ENCODE results near the gene TACR2.

The TACR2 gene

DNA sequence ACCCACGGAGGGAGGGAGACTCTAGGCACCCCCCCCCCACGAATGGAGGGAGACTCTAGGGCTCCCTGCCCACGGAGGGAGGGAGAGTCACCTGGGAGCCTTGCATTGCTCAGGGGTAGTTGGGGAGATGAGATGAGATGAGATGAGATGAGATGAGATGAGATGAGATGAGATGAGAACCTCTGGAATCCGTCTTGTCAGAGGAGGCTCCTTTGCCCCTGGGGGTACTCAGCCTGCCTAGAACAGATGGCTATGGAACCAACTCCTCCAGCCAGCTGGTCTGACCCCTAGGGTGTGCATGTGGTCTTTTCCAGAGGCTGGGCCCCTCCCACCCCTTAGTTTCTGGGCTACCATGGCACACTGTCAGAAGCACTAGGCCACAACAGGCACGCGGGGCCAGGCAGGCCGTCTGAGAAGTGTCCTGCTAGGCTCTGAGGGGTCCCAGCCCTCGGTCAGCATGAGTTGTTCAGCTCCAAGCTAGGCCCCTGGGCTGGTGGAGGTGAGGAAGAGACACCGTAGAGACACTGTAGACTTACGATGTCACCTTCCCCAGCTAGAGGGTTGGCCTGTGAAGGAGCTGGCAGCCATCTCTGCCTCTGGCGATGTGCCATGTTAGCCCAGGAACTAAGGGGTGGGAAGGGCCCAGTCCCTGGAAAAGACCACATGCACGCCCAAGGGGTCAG, 43.3 kb upstream of the TACR2 start:
- no peak overlapping the region for H3K27ac ChIP-seq (replicated peaks; ENCODE audit: low read length)
- no peak overlapping the region for H2BK5ac ChIP-seq (ENCODE audit: low read length)
- H4K91ac ChIP-seq (ENCODE audit: low read depth, low read length, poor library complexity) = no peak overlapping the region
- no peaks in the 10 kb centered on the region for H3K9me3 ChIP-seq (replicated peaks in 1 of 2; ENCODE audit: control insufficient read depth in 2 of 2, insufficient read depth in 1 of 2, low read depth in 1 of 2, low read length in 2 of 2)
- no CpG with 5 or more reads among the region's 12 CpGs for WGBS, 2 donors (ENCODE audit: extremely low coverage in 2 of 2, insufficient read length in 2 of 2, insufficient replicate concordance in 1 of 2)
- peak overlapping the region; percentile 64 for H3K14ac ChIP-seq (ENCODE audit: low read length)
- peaks cover 0 to 9% (median 0%) of the 10 kb centered on the region in 3 experiments for H3K27me3 ChIP-seq (ENCODE audit: control insufficient read depth in 3 of 3, insufficient read depth in 3 of 3, low read depth in 1 of 3, low read length in 3 of 3)
- H3K4ac ChIP-seq (ENCODE audit: low read length) = no peak overlapping the region
- H3K4me2 ChIP-seq (ENCODE audit: insufficient read depth, low read length, poor library complexity, severe bottlenecking) = no peak overlapping the region
- H2BK120ac ChIP-seq (ENCODE audit: low read depth, low read length) = no peak overlapping the region
- no peak overlapping the region for H3K23ac ChIP-seq (ENCODE audit: low read depth, low read length, poor library complexity)
- DNase-seq (ENCODE audit: low spot score) = no peak
- peak overlapping the region; percentile 5 for H3K18ac ChIP-seq (ENCODE audit: low read length)
- H2BK12ac ChIP-seq (ENCODE audit: low read length) = no peak overlapping the region
- H2AFZ ChIP-seq (ENCODE audit: low read length) = no peak overlapping the region
- H3K9ac ChIP-seq (ENCODE audit: low read depth, low read length, poor library complexity) = no peak overlapping the region
- no peak overlapping the region for H3K4me3 ChIP-seq (ENCODE audit: low read length in 2 of 2)
- H2AK5ac ChIP-seq (ENCODE audit: low read depth, low read length) = peak overlapping the region; percentile 30
- H4K8ac ChIP-seq (ENCODE audit: low read depth, low read length) = no peak overlapping the region
- H3K36me3 ChIP-seq (replicated peaks in 1 of 2; ENCODE audit: control insufficient read depth in 2 of 2, insufficient read depth in 2 of 2, low read length in 2 of 2) = no peaks in the 10 kb centered on the region
- peaks cover 0 to 2% of the 10 kb centered on the region in 2 donors for H3K4me1 ChIP-seq (ENCODE audit: control insufficient read depth in 2 of 2, insufficient read depth in 1 of 2, low read depth in 1 of 2, low read length in 2 of 2)
- no peaks in the 10 kb centered on the region for H3K79me1 ChIP-seq (ENCODE audit: low read depth, low read length)
- H2BK15ac ChIP-seq (ENCODE audit: low read length) = no peak overlapping the region

- Histone ChIP-seq H2BK12ac (ENCODE audit: low read length) (no peak overlapping the region), H4K8ac (ENCODE audit: low read depth, low read length) (no peak overlapping the region), H3K79me1 (ENCODE audit: low read depth, low read length) (no peaks in the 10 kb centered on the region), H2BK15ac (ENCODE audit: low read length) (no peak overlapping the region), H3K18ac (ENCODE audit: low read length) (no peak overlapping the region), H3K9me3 (replicated peaks in 1 of 2; ENCODE audit: control insufficient read depth in 2 of 2, insufficient read depth in 1 of 2, low read depth in 1 of 2, low read length in 2 of 2) (no peaks in the 10 kb centered on the region), H2AFZ (ENCODE audit: low read length) (no peak overlapping the region), H2BK120ac (ENCODE audit: low read depth, low read length) (no peak overlapping the region), H3K4me1 (ENCODE audit: control insufficient read depth in 2 of 2, insufficient read depth in 1 of 2, low read depth in 1 of 2, low read length in 2 of 2) (peaks cover 0 to 2% of the 10 kb centered on the region in 2 donors), H3K14ac (ENCODE audit: low read length) (no peak overlapping the region), H3K36me3 (replicated peaks in 1 of 2; ENCODE audit: control insufficient read depth in 2 of 2, insufficient read depth in 2 of 2, low read length in 2 of 2) (no peaks in the 10 kb centered on the region), H3K4me3 (ENCODE audit: low read length in 2 of 2) (no peak overlapping the region), H4K91ac (ENCODE audit: low read depth, low read length, poor library complexity) (no peak overlapping the region), H3K27ac (replicated peaks; ENCODE audit: low read length) (no peak overlapping the region), H3K9ac (ENCODE audit: low read depth, low read length, poor library complexity) (no peak overlapping the region), H2AK5ac (ENCODE audit: low read depth, low read length) (no peak overlapping the region), H3K4ac (ENCODE audit: low read length) (no peak overlapping the region), H3K4me2 (ENCODE audit: insufficient read depth, low read length, poor library complexity, severe bottlenecking) (no peak overlapping the region), H2BK5ac (ENCODE audit: low read length) (no peak overlapping the region), H3K27me3 (ENCODE audit: control insufficient read depth in 3 of 3, insufficient read depth in 3 of 3, low read depth in 1 of 3, low read length in 3 of 3) (peaks cover 0 to 2% (median 0%) of the 10 kb centered on the region in 3 experiments), H3K23ac (ENCODE audit: low read depth, low read length, poor library complexity) (no peak overlapping the region)
- DNase-seq (ENCODE audit: low spot score) = no peak
- no CpG with 5 or more reads among the region's 8 CpGs for WGBS, 2 donors (ENCODE audit: extremely low coverage in 2 of 2, insufficient read length in 2 of 2, insufficient replicate concordance in 1 of 2)
Observed at GRCh38 chr10:69459101-69459790, 42.5 kb upstream of the TACR2 start.

- Histone ChIP-seq H4K91ac (ENCODE audit: low read depth, low read length, poor library complexity) (no peak overlapping the region), H3K18ac (ENCODE audit: low read length) (no peak overlapping the region), H2BK15ac (ENCODE audit: low read length) (no peak overlapping the region), H3K36me3 (replicated peaks in 1 of 2; ENCODE audit: control insufficient read depth in 2 of 2, insufficient read depth in 2 of 2, low read length in 2 of 2) (no peaks in the 10 kb centered on the region), H3K9ac (ENCODE audit: low read depth, low read length, poor library complexity) (no peak overlapping the region), H2BK12ac (ENCODE audit: low read length) (no peak overlapping the region), H2BK120ac (ENCODE audit: low read depth, low read length) (no peak overlapping the region), H3K4me1 (ENCODE audit: control insufficient read depth in 2 of 2, insufficient read depth in 1 of 2, low read depth in 1 of 2, low read length in 2 of 2) (peaks cover 0 to 2% of the 10 kb centered on the region in 2 donors), H2AFZ (ENCODE audit: low read length) (no peak overlapping the region), H2BK5ac (ENCODE audit: low read length) (no peak overlapping the region), H3K4me3 (ENCODE audit: low read length in 2 of 2) (no peak overlapping the region), H3K4ac (ENCODE audit: low read length) (no peak overlapping the region), H4K8ac (ENCODE audit: low read depth, low read length) (no peak overlapping the region), H3K27ac (replicated peaks; ENCODE audit: low read length) (no peak overlapping the region), H3K4me2 (ENCODE audit: insufficient read depth, low read length, poor library complexity, severe bottlenecking) (no peak overlapping the region), H3K23ac (ENCODE audit: low read depth, low read length, poor library complexity) (no peak overlapping the region), H2AK5ac (ENCODE audit: low read depth, low read length) (no peak overlapping the region), H3K27me3 (ENCODE audit: control insufficient read depth in 3 of 3, insufficient read depth in 3 of 3, low read depth in 1 of 3, low read length in 3 of 3) (peaks cover 0 to 7% (median 0%) of the 10 kb centered on the region in 3 experiments), H3K79me1 (ENCODE audit: low read depth, low read length) (no peaks in the 10 kb centered on the region), H3K14ac (ENCODE audit: low read length) (no peak overlapping the region), H3K9me3 (replicated peaks in 1 of 2; ENCODE audit: control insufficient read depth in 2 of 2, insufficient read depth in 1 of 2, low read depth in 1 of 2, low read length in 2 of 2) (no peaks in the 10 kb centered on the region)
- no peak for DNase-seq (ENCODE audit: low spot score)
- WGBS, 2 donors (ENCODE audit: extremely low coverage in 2 of 2, insufficient read length in 2 of 2, insufficient replicate concordance in 1 of 2) = no CpG with 5 or more reads among the region's 10 CpGs
Observed at GRCh38 chr10:69458430-69459100, 41.8 kb upstream of the TACR2 start.

GRCh38 chr10:69457771-69458237, 41.1 kb upstream of the TACR2 start:
- peaks cover 0 to 2% of the 10 kb centered on the region in 2 donors for H3K4me1 ChIP-seq (ENCODE audit: control insufficient read depth in 2 of 2, insufficient read depth in 1 of 2, low read depth in 1 of 2, low read length in 2 of 2)
- no peaks in the 10 kb centered on the region for H3K79me1 ChIP-seq (ENCODE audit: low read depth, low read length)
- no CpG with 5 or more reads among the region's 5 CpGs for WGBS, 2 donors (ENCODE audit: extremely low coverage in 2 of 2, insufficient read length in 2 of 2, insufficient replicate concordance in 1 of 2)

More at GRCh38 chr10:69457771-69458237, 41.1 kb upstream of the TACR2 start:
- Histone ChIP-seq H3K4ac (ENCODE audit: low read length) (no peak overlapping the region), H3K9me3 (replicated peaks in 1 of 2; ENCODE audit: control insufficient read depth in 2 of 2, insufficient read depth in 1 of 2, low read depth in 1 of 2, low read length in 2 of 2) (no peaks in the 10 kb centered on the region), H2BK120ac (ENCODE audit: low read depth, low read length) (no peak overlapping the region), H2AK5ac (ENCODE audit: low read depth, low read length) (no peak overlapping the region), H4K91ac (ENCODE audit: low read depth, low read length, poor library complexity) (no peak overlapping the region), H3K18ac (ENCODE audit: low read length) (no peak overlapping the region), H3K4me2 (ENCODE audit: insufficient read depth, low read length, poor library complexity, severe bottlenecking) (no peak overlapping the region), H4K8ac (ENCODE audit: low read depth, low read length) (no peak overlapping the region), H2BK5ac (ENCODE audit: low read length) (no peak overlapping the region), H3K9ac (ENCODE audit: low read depth, low read length, poor library complexity) (no peak overlapping the region), H3K23ac (ENCODE audit: low read depth, low read length, poor library complexity) (no peak overlapping the region), H2BK15ac (ENCODE audit: low read length) (no peak overlapping the region), H3K4me3 (ENCODE audit: low read length in 2 of 2) (no peak overlapping the region), H2BK12ac (ENCODE audit: low read length) (no peak overlapping the region), H3K27me3 (ENCODE audit: control insufficient read depth in 3 of 3, insufficient read depth in 3 of 3, low read depth in 1 of 3, low read length in 3 of 3) (peaks cover 0 to 13% (median under 1%) of the 10 kb centered on the region in 3 experiments), H3K14ac (ENCODE audit: low read length) (no peak overlapping the region), H2AFZ (ENCODE audit: low read length) (no peak overlapping the region), H3K36me3 (replicated peaks in 1 of 2; ENCODE audit: control insufficient read depth in 2 of 2, insufficient read depth in 2 of 2, low read length in 2 of 2) (no peaks in the 10 kb centered on the region), H3K27ac (replicated peaks; ENCODE audit: low read length) (no peak overlapping the region)
- no peak for DNase-seq (ENCODE audit: low spot score)
